K562 (cell line): ENCODE data around the gene DENND6A. TPM values are rescaled to one million over a fixed set of nuclear protein-coding genes. Genes with fewer than 3 reads are reported as not detected.

Experiments used
- ADNP ChIP-seq: fragments of 200-800 bp; sonication (Bioruptor generic); IDR thresholded peaks from 2 replicates; pipeline ENCODE4 v1.6.1; 2016; ENCODE audit warnings: missing genetic modification characterization, missing compliant biosample characterization
- CAMTA2 ChIP-seq: fragments of 250-450 bp; sonication (Bioruptor Pico); conservative IDR thresholded peaks from 2 replicates; pipeline ENCODE4 v1.5.1; 2022
- HNRNPUL1 ChIP-seq: fragments of 200-400 bp; formaldehyde crosslinking; IDR thresholded peaks from 2 replicates; pipeline ENCODE4 v1.6.1; 2017; ENCODE audit warnings: low read length
- MAFG ChIP-seq: fragments of 450-650 bp; conservative IDR thresholded peaks from 2 replicates; pipeline ENCODE4 v1.6.1; 2016; ENCODE audit warnings: missing genetic modification characterization, missing compliant biosample characterization
- SMARCC2 ChIP-seq: fragments of 450-650 bp; IDR thresholded peaks from 2 replicates; pipeline ENCODE4 v1.6.1; 2017; ENCODE audit warnings: antibody characterized with exemption, moderate library complexity, mild to moderate bottlenecking, low read depth
- SUPT5H ChIP-seq: fragments of 450-650 bp; IDR thresholded peaks from 2 replicates; pipeline ENCODE4 v1.6.1; 2016
- TRIM28 ChIP-seq: fragments of 450-650 bp; IDR thresholded peaks from 2 replicates; pipeline ENCODE4 v1.6.1; 2017
- ZBTB1 ChIP-seq: sonication (generic); formaldehyde crosslinking; IDR thresholded peaks from 2 replicates; pipeline ENCODE4 v1.8.1; 2023; ENCODE audit warnings: missing genetic modification reagents, low read depth, mild to moderate bottlenecking, borderline replicate concordance
- polyA plus RNA-seq, 8 experiments: library from polyadenylated mRNA; depleted of rRNA in 4 of 8; stranded (reverse) in 5 of 8; unstranded in 3 of 8; fragments of >200 nt; fragmentation: Nextera tagmentation in 2 of 8; fragmentation: Illumina TruSeq in 1 of 8; extraction: Ambion mirVana in 2 of 8; extraction: Trizol in 1 of 8; gene quantifications; 2 replicates each; pipeline versions ENCODE4 v1.2.1 to v1.2.3, GENCODE V29; 2011 to 2014; ENCODE audit warnings: inconsistent platforms in 1 of 8, missing spikeins in 1 of 8
- total RNA-seq, 7 experiments: library from RNA; depleted of rRNA in 6 of 7; stranded (reverse); fragments of >200 nt in 6 of 7; fragmentation: Illumina TruSeq in 2 of 7; extraction: Trizol in 2 of 7; gene quantifications; 2 replicates each; pipeline versions ENCODE4 v1.2.1 to v1.2.3, GENCODE V29; 2011 to 2021; ENCODE audit warnings: low replicate concordance in 1 of 7
- TF ChIP-seq, protein P1 (sequence below): IDR thresholded peaks from 2 replicates; pipeline ENCODE4 v1.6.1; 2012; ENCODE audit warnings: low read depth, low read length, improper control_type of control experiment, borderline replicate concordance
- TF ChIP-seq, protein P2 (sequence below): IDR thresholded peaks from 2 replicates; pipeline ENCODE4 v1.6.1; 2014; ENCODE audit warnings: antibody characterized with exemption
- TF ChIP-seq, protein P3 (sequence below): fragments of 450-650 bp; IDR thresholded peaks from 2 replicates; pipeline ENCODE4 v1.6.1; 2016; ENCODE audit warnings: mild to moderate bottlenecking, moderate library complexity
- TF ChIP-seq, protein P4 (sequence below): sonication (generic); formaldehyde crosslinking; IDR thresholded peaks from 2 replicates; pipeline ENCODE4 v1.5.0; 2020; ENCODE audit warnings: missing genetic modification reagents

The DENND6A gene
- total and polyA plus RNA-seq, 9 of the 15 experiments (the other 6 are each of a cell fraction or from before 2014, with no cell fraction given), result 1.5 to 12.7 (median 7.1) TPM

DNA sequence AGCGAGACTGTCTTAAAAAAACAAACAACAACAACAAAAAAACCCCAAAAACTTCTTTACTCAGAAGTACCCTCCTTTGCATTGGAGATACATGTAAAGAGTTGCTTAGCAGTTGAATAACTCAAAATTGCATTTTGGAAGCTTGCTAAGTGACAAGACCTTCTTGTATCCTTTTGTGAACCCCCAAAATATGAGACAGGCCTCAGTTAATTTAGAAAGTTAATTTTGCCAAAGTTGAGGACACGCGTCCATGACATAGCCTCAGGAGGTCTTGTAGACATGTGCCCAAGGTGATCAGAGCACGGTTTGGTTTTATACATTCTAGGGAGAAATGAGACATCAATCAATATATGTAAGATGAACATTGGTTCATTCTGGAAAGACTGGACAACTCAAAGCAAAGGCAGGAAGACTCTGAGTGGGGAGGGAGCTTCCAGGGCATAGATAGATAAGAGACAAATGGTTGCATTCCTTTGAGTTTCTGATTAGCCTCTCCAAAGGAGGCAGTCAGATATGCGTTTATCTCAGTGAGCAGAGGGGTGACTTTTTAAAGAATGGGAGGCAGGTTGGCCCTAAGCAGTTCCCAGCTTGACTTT, 94.0 kb downstream of the DENND6A start (continued):
- TF ChIP-seq, protein P1, sequence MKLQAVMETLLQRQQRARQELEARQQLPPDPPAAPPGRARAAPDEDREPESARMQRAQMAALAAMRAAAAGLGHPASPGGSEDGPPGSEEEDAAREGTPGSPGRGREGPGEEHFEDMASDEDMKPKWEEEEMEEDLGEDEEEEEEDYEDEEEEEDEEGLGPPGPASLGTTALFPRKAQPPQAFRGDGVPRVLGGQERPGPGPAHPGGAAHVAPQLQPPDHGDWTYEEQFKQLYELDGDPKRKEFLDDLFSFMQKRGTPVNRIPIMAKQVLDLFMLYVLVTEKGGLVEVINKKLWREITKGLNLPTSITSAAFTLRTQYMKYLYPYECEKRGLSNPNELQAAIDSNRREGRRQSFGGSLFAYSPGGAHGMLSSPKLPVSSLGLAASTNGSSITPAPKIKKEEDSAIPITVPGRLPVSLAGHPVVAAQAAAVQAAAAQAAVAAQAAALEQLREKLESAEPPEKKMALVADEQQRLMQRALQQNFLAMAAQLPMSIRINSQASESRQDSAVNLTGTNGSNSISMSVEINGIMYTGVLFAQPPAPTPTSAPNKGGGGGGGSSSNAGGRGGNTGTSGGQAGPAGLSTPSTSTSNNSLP, result 0 out of 2 replicates have a peak, but pooled peaks have one; percentile 34
- TF ChIP-seq MAFG (tag), result no peak
- no peak for TF ChIP-seq ADNP
- no peak for TF ChIP-seq TRIM28
- TF ChIP-seq CAMTA2, result no peak
- TF ChIP-seq ZBTB1 (CRISPR knock-in tag), result no peak
- TF ChIP-seq SMARCC2, result peak; percentile 81
- TF ChIP-seq SUPT5H, result no peak
- TF ChIP-seq, protein P2, sequence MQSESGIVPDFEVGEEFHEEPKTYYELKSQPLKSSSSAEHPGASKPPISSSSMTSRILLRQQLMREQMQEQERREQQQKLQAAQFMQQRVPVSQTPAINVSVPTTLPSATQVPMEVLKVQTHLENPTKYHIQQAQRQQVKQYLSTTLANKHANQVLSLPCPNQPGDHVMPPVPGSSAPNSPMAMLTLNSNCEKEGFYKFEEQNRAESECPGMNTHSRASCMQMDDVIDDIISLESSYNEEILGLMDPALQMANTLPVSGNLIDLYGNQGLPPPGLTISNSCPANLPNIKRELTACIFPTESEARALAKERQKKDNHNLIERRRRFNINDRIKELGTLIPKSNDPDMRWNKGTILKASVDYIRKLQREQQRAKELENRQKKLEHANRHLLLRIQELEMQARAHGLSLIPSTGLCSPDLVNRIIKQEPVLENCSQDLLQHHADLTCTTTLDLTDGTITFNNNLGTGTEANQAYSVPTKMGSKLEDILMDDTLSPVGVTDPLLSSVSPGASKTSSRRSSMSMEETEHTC, result no peak
- TF ChIP-seq HNRNPUL1, result no peak
- TF ChIP-seq, protein P3, sequence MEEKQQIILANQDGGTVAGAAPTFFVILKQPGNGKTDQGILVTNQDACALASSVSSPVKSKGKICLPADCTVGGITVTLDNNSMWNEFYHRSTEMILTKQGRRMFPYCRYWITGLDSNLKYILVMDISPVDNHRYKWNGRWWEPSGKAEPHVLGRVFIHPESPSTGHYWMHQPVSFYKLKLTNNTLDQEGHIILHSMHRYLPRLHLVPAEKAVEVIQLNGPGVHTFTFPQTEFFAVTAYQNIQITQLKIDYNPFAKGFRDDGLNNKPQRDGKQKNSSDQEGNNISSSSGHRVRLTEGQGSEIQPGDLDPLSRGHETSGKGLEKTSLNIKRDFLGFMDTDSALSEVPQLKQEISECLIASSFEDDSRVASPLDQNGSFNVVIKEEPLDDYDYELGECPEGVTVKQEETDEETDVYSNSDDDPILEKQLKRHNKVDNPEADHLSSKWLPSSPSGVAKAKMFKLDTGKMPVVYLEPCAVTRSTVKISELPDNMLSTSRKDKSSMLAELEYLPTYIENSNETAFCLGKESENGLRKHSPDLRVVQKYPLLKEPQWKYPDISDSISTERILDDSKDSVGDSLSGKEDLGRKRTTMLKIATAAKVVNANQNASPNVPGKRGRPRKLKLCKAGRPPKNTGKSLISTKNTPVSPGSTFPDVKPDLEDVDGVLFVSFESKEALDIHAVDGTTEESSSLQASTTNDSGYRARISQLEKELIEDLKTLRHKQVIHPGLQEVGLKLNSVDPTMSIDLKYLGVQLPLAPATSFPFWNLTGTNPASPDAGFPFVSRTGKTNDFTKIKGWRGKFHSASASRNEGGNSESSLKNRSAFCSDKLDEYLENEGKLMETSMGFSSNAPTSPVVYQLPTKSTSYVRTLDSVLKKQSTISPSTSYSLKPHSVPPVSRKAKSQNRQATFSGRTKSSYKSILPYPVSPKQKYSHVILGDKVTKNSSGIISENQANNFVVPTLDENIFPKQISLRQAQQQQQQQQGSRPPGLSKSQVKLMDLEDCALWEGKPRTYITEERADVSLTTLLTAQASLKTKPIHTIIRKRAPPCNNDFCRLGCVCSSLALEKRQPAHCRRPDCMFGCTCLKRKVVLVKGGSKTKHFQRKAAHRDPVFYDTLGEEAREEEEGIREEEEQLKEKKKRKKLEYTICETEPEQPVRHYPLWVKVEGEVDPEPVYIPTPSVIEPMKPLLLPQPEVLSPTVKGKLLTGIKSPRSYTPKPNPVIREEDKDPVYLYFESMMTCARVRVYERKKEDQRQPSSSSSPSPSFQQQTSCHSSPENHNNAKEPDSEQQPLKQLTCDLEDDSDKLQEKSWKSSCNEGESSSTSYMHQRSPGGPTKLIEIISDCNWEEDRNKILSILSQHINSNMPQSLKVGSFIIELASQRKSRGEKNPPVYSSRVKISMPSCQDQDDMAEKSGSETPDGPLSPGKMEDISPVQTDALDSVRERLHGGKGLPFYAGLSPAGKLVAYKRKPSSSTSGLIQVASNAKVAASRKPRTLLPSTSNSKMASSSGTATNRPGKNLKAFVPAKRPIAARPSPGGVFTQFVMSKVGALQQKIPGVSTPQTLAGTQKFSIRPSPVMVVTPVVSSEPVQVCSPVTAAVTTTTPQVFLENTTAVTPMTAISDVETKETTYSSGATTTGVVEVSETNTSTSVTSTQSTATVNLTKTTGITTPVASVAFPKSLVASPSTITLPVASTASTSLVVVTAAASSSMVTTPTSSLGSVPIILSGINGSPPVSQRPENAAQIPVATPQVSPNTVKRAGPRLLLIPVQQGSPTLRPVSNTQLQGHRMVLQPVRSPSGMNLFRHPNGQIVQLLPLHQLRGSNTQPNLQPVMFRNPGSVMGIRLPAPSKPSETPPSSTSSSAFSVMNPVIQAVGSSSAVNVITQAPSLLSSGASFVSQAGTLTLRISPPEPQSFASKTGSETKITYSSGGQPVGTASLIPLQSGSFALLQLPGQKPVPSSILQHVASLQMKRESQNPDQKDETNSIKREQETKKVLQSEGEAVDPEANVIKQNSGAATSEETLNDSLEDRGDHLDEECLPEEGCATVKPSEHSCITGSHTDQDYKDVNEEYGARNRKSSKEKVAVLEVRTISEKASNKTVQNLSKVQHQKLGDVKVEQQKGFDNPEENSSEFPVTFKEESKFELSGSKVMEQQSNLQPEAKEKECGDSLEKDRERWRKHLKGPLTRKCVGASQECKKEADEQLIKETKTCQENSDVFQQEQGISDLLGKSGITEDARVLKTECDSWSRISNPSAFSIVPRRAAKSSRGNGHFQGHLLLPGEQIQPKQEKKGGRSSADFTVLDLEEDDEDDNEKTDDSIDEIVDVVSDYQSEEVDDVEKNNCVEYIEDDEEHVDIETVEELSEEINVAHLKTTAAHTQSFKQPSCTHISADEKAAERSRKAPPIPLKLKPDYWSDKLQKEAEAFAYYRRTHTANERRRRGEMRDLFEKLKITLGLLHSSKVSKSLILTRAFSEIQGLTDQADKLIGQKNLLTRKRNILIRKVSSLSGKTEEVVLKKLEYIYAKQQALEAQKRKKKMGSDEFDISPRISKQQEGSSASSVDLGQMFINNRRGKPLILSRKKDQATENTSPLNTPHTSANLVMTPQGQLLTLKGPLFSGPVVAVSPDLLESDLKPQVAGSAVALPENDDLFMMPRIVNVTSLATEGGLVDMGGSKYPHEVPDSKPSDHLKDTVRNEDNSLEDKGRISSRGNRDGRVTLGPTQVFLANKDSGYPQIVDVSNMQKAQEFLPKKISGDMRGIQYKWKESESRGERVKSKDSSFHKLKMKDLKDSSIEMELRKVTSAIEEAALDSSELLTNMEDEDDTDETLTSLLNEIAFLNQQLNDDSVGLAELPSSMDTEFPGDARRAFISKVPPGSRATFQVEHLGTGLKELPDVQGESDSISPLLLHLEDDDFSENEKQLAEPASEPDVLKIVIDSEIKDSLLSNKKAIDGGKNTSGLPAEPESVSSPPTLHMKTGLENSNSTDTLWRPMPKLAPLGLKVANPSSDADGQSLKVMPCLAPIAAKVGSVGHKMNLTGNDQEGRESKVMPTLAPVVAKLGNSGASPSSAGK, result peak; percentile 37
- TF ChIP-seq, protein P4, sequence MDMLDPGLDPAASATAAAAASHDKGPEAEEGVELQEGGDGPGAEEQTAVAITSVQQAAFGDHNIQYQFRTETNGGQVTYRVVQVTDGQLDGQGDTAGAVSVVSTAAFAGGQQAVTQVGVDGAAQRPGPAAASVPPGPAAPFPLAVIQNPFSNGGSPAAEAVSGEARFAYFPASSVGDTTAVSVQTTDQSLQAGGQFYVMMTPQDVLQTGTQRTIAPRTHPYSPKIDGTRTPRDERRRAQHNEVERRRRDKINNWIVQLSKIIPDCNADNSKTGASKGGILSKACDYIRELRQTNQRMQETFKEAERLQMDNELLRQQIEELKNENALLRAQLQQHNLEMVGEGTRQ, result no peak
